ENCODE data around the gene HELZ. TPM values are rescaled to one million over a fixed set of nuclear protein-coding genes. Genes with fewer than 3 reads are reported as not detected.

HELZ gene
- total and polyA plus RNA-seq, 2 of the 8 experiments (the other 6 are each of a cell fraction or from before 2014, with no cell fraction given), result 10.0 to 48.7 TPM

- no peaks in the 10 kb centered on the region for H3K23me2 ChIP-seq (ENCODE audit: low read depth, low read length)
- FAIRE-seq, result no peak
- no peak overlapping the region for H4K5ac ChIP-seq (ENCODE audit: insufficient read length, low read depth, low read length)
- H2BK12ac ChIP-seq (ENCODE audit: low read depth, low read length), result no peak overlapping the region
- no peak overlapping the region for H3K56ac ChIP-seq (replicated peaks; ENCODE audit: insufficient read length, low read depth, low read length)
- H3K36me3 ChIP-seq (ENCODE audit: control insufficient read depth in 2 of 4, insufficient read depth in 4 of 4, low read length in 3 of 4), result peaks cover 0 to 18% (median 2%) of the 10 kb centered on the region in 4 experiments; a peak in 2 of 8 replicates
- H3K4ac ChIP-seq (replicated peaks; ENCODE audit: insufficient read length, low read depth, low read length), result no peak overlapping the region
- H3K23ac ChIP-seq (ENCODE audit: insufficient read length), result no peak overlapping the region
- TF ChIP-seq RXRA (IDR thresholded peaks at IDR 0.05; ENCODE audit: insufficient read depth, low read depth, low read length) (no peak), TCF12 (IDR thresholded peaks at IDR 0.05; ENCODE audit: low read depth, low read length) (no peak), TBP (IDR thresholded peaks at IDR 0.05; ENCODE audit: low read depth, low read length) (no peak), RAD21 (IDR thresholded peaks at IDR 0.05 in 1 of 2, conservative IDR thresholded peaks at IDR 0.05 in 1 of 2; ENCODE audit: low read depth in 2 of 2, low read length in 2 of 2) (no peak), KDM1A (IDR thresholded peaks at IDR 0.05; ENCODE audit: borderline replicate concordance, low read length) (no peak), CHD2 (IDR thresholded peaks at IDR 0.05; ENCODE audit: low read length) (no peak), TEAD4 (IDR thresholded peaks at IDR 0.05; ENCODE audit: low read depth, low read length) (no peak), FOSL1 (IDR thresholded peaks at IDR 0.05; ENCODE audit: insufficient read depth, low read depth, low read length) (no peak), BCL11A (IDR thresholded peaks at IDR 0.05; ENCODE audit: low read depth in 2 of 2, low read length in 2 of 2) (no peak), MAFK (IDR thresholded peaks at IDR 0.05; ENCODE audit: low read depth, low read length) (no peak), EGR1 (IDR thresholded peaks at IDR 0.05; ENCODE audit: borderline replicate concordance, low read depth, low read length) (no peak), JUND (IDR thresholded peaks at IDR 0.05; ENCODE audit: low read length) (no peak), POU5F1 (IDR thresholded peaks at IDR 0.05; ENCODE audit: low read depth, low read length) (no peak), BRCA1 (IDR thresholded peaks at IDR 0.05; ENCODE audit: low read depth, low read length) (no peak)
- H2BK5ac ChIP-seq (ENCODE audit: low read depth, low read length), result no peak overlapping the region
- H3K4me1 ChIP-seq (replicated peaks in 1 of 4; ENCODE audit: control insufficient read depth in 3 of 4, insufficient read depth in 4 of 4, low read length in 3 of 4), result no peaks in the 10 kb centered on the region
- WGBS, 2 experiments (ENCODE audit: extremely low coverage in 1 of 2, insufficient coverage in 1 of 2, insufficient read length in 1 of 2, insufficient replicate concordance in 2 of 2, low coverage in 1 of 2, low lambda C conversion rate in 2 of 2, missing lambda C conversion rate in 1 of 2), result 93% methylated on average over 1 of the region's 1 CpG; no CpG with 5 or more reads in 1 of the 2 experiments
- H4K20me1 ChIP-seq (replicated peaks in 1 of 2; ENCODE audit: control insufficient read depth in 1 of 2, insufficient read depth in 2 of 2, low read length in 2 of 2), result peaks cover 0 to 1% of the 10 kb centered on the region in 2 experiments
- no peak overlapping the region for H3K18ac ChIP-seq (ENCODE audit: extremely low read depth, low read length)
- H3K9me3 ChIP-seq (ENCODE audit: insufficient read depth in 2 of 2, low read depth in 1 of 2, low read length in 1 of 2), result no peaks in the 10 kb centered on the region
- no peak overlapping the region for H3K14ac ChIP-seq (ENCODE audit: insufficient read length)
- no peak for DNase-seq (ENCODE audit: low read depth in 1 of 2, low spot score in 2 of 2)
- no peak overlapping the region for H2BK15ac ChIP-seq (ENCODE audit: low read length)
- H3K4me2 ChIP-seq (ENCODE audit: insufficient read depth in 1 of 2, low read depth in 2 of 2, low read length in 2 of 2), result no peak overlapping the region
- no peak overlapping the region for H2AK5ac ChIP-seq (ENCODE audit: low read depth, low read length)
- H3K79me1 ChIP-seq (ENCODE audit: low read depth, low read length), result no peaks in the 10 kb centered on the region
- POLR2A ChIA-PET (ENCODE audit: partially characterized antibody), result no interaction called here
- H3K27ac ChIP-seq (ENCODE audit: low read depth, low read length), result no peak overlapping the region
- H2BK120ac ChIP-seq (replicated peaks; ENCODE audit: low read depth, low read length), result no peak overlapping the region
- no peak overlapping the region for H2AFZ ChIP-seq (ENCODE audit: low read length)
- no peak overlapping the region for H3K9ac ChIP-seq (replicated peaks in 1 of 4; ENCODE audit: extremely low read depth in 1 of 4, low read depth in 3 of 4, low read length in 3 of 4)
- no peak overlapping the region for H3K4me3 ChIP-seq (ENCODE audit: extremely low read depth in 1 of 4, insufficient read depth in 2 of 4, low read depth in 3 of 4, low read length in 4 of 4)
- no peak overlapping the region for H4K8ac ChIP-seq (ENCODE audit: extremely low read depth, insufficient read depth, low read length)
- no peaks in the 10 kb centered on the region for H3K27me3 ChIP-seq (replicated peaks in 1 of 4; ENCODE audit: control insufficient read depth in 3 of 4, extremely low read depth in 1 of 4, insufficient read depth in 3 of 4, low read length in 3 of 4)
- CTCF ChIA-PET (ENCODE audit: partially characterized antibody), result interaction anchor here (2.2 kb wide), 1 partner anchor 9 kb away, joined by 8 read pairs; no protein-coding TSS in a partner anchor
- H2BK20ac ChIP-seq (ENCODE audit: low read length), result no peak overlapping the region
- no peak overlapping the region for H4K91ac ChIP-seq (replicated peaks; ENCODE audit: insufficient read length, low read length)
- H3K79me2 ChIP-seq (ENCODE audit: control insufficient read depth in 1 of 2, insufficient read depth in 2 of 2, low read length in 2 of 2), result no peaks in the 10 kb centered on the region
Observed at GRCh38 chr17:67125417-67125816, 119.6 kb downstream of the HELZ start.
